Ishikawa (cell line): ENCODE data around the gene MARCKSL1.

ENCODE experiments used
- CEBPB ChIP-seq: IDR thresholded peaks from 2 replicates; pipeline ENCODE4 v1.6.1; 2012
- CREB1 ChIP-seq: IDR thresholded peaks from 2 replicates; pipeline ENCODE4 v1.6.1; 2012; ENCODE audit warnings: low read depth
- EGR1 ChIP-seq: IDR thresholded peaks from 2 replicates; pipeline ENCODE4 v1.6.1; 2012
- EP300 ChIP-seq: IDR thresholded peaks from 2 replicates; pipeline ENCODE4 v1.6.1; 2012; ENCODE audit warnings: borderline replicate concordance
- FOXM1 ChIP-seq: IDR thresholded peaks from 2 replicates; pipeline ENCODE4 v1.6.1; 2012; ENCODE audit warnings: low read depth, borderline replicate concordance
- MAX ChIP-seq: IDR thresholded peaks from 2 replicates; pipeline ENCODE4 v1.6.1; 2012
- NFIC ChIP-seq: IDR thresholded peaks from 2 replicates; pipeline ENCODE4 v1.6.1; 2012
- RAD21 ChIP-seq: IDR thresholded peaks from 2 replicates; pipeline ENCODE4 v1.6.1; 2012; ENCODE audit warnings: low read depth
- REST ChIP-seq: IDR thresholded peaks from 2 replicates; pipeline ENCODE4 v1.6.1; 2012; ENCODE audit warnings: low read depth, mild to moderate bottlenecking
- TAF1 ChIP-seq: IDR thresholded peaks from 2 replicates; pipeline ENCODE4 v1.6.1; 2012; ENCODE audit warnings: low read depth, mild to moderate bottlenecking
- TCF12 ChIP-seq: IDR thresholded peaks from 2 replicates; pipeline ENCODE4 v1.6.1; 2012; ENCODE audit warnings: low read depth
- TEAD4 ChIP-seq: IDR thresholded peaks from 2 replicates; pipeline ENCODE4 v1.6.1; 2012
- USF1 ChIP-seq: IDR thresholded peaks from 2 replicates; pipeline ENCODE4 v1.6.1; 2012
- YY1 ChIP-seq: IDR thresholded peaks from 2 replicates; pipeline ENCODE4 v1.6.1; 2012; ENCODE audit warnings: low read depth
- ZBTB7A ChIP-seq: IDR thresholded peaks from 2 replicates; pipeline ENCODE4 v1.6.1; 2012; ENCODE audit warnings: low read depth

MARCKSL1 gene

GRCh38 chr1:32353431-32353830, 17.4 kb upstream of the MARCKSL1 start:
- TF ChIP-seq YY1, result no peak
- no peak for TF ChIP-seq USF1
- no peak for TF ChIP-seq EGR1
- TF ChIP-seq RAD21, result no peak

GRCh38 chr1:32352831-32353383, 16.9 kb upstream of the MARCKSL1 start:
- TF ChIP-seq MAX (no peak), FOXM1 (no peak), EGR1 (no peak), CEBPB (no peak), NFIC (no peak), TAF1 (no peak), YY1 (no peak), ZBTB7A (no peak)

GRCh38 chr1:32352239-32352745, 16.3 kb upstream of the MARCKSL1 start:
- TF ChIP-seq MAX (no peak), TEAD4 (no peak), EP300 (no peak), CREB1 (no peak), USF1 (no peak), NFIC (no peak), ZBTB7A (no peak)

- no peak for TF ChIP-seq EGR1
- 0 out of 2 replicates have a peak, but pooled peaks have one; percentile 50 for TF ChIP-seq ZBTB7A
- no peak for TF ChIP-seq CEBPB
- TF ChIP-seq USF1, result peak; percentile 83
- TF ChIP-seq MAX, result peak; percentile 49; the same call in 1 of the 2 replicates
- no peak for TF ChIP-seq EP300
- TF ChIP-seq CREB1, result no peak
These were observed 15.6 kb upstream of the MARCKSL1 start for GRCh38 chr1:32351399-32352238.

- TF ChIP-seq FOXM1 (no peak), MAX (peak; percentile 100), ZBTB7A (no peak), TEAD4 (peak; percentile 10; the same call in 1 of the 2 replicates), USF1 (peak; percentile 47; the same call in 1 of the 2 replicates), REST (no peak), TCF12 (peak; percentile 74; the same call in 1 of the 2 replicates)
These were observed 14.9 kb upstream of the MARCKSL1 start for GRCh38 chr1:32350785-32351398.

GRCh38 chr1:32349211-32349708, 13.2 kb upstream of the MARCKSL1 start:
- TF ChIP-seq EGR1 (no peak), TCF12 (no peak), USF1 (no peak), RAD21 (no peak), YY1 (no peak), TEAD4 (no peak), EP300 (no peak), MAX (no peak), ZBTB7A (no peak), TAF1 (no peak), FOXM1 (no peak), NFIC (no peak), CEBPB (no peak), CREB1 (no peak), REST (no peak)
